CD4-positive, alpha-beta T cell treated with Interleukin-15 for 1 hour (primary cell): Measurements from ENCODE around the gene FOSL1.

Experiments used
- DNase-seq: peaks from one replicate; pipeline ENCODE4 v3.0.0-alpha.2; 2020

FOSL1 gene

GRCh38 chr11:65900125-65900898 is at the start of gene FOSL1:
Gene FOSL1 (minus strand): TSS chr11:65900388. CDS start chr11:65900339, 49 bp downstream.
- DNase-seq, result peak; percentile 98

- DNase-seq, result no peak
These were observed 47.5 kb upstream of the FOSL1 start for GRCh38 chr11:65947603-65948125.

GRCh38 chr11:65947133-65947532 is 46.9 kb upstream of the FOSL1 start:
- no peak for DNase-seq

- no peak for DNase-seq
These were observed 46.5 kb upstream of the FOSL1 start for GRCh38 chr11:65946655-65947054.

- DNase-seq, result no peak
These were observed 45.9 kb upstream of the FOSL1 start for GRCh38 chr11:65945941-65946558.

GRCh38 chr11:65945430-65945911 is 45.3 kb upstream of the FOSL1 start, which contains the start of gene TSGA10IP:
Gene TSGA10IP (plus strand): TSS chr11:65945480. CDS start chr11:65945676, 196 bp downstream.
- no peak for DNase-seq

- no peak for DNase-seq
These were observed 44.6 kb upstream of the FOSL1 start for GRCh38 chr11:65944767-65945166.

- DNase-seq, result no peak
These were observed 44.0 kb upstream of the FOSL1 start for GRCh38 chr11:65944191-65944590.

- DNase-seq, result no peak
These were observed 42.3 kb upstream of the FOSL1 start for GRCh38 chr11:65942531-65942930.

GRCh38 chr11:65941720-65942310 is 41.6 kb upstream of the FOSL1 start:
- DNase-seq, result no peak

- no peak for DNase-seq
These were observed 37.6 kb upstream of the FOSL1 start for GRCh38 chr11:65937766-65938165.

GRCh38 chr11:65934014-65934413 is 33.8 kb upstream of the FOSL1 start:
- no peak for DNase-seq

- DNase-seq, result no peak
These were observed 32.4 kb upstream of the FOSL1 start for GRCh38 chr11:65932558-65932919.

GRCh38 chr11:65931773-65932557 is 31.8 kb upstream of the FOSL1 start:
- no peak for DNase-seq

- no peak for DNase-seq
These were observed 28.5 kb upstream of the FOSL1 start for GRCh38 chr11:65928667-65929066.

GRCh38 chr11:65927904-65928397 is 27.8 kb upstream of the FOSL1 start:
- peak; percentile 83 for DNase-seq

GRCh38 chr11:65925397-65925796 is 25.2 kb upstream of the FOSL1 start:
- DNase-seq, result no peak

- no peak for DNase-seq
These were observed 22.4 kb upstream of the FOSL1 start for GRCh38 chr11:65922565-65922964.

- no peak for DNase-seq
These were observed 21.7 kb upstream of the FOSL1 start for GRCh38 chr11:65921876-65922275.

GRCh38 chr11:65921033-65921555 is 20.9 kb upstream of the FOSL1 start:
- no peak for DNase-seq

- DNase-seq, result no peak
These were observed 20.2 kb upstream of the FOSL1 start for GRCh38 chr11:65920372-65920802.
